GM21367 (cell line): ENCODE results near the gene TRUB1.
A peak's percentile ranks its signal among the peaks of the same experiment; 100 is the strongest.
"Not testable (repeated sequence)": the region's sequence is repeated elsewhere in the genome, so short reads cannot be mapped to it uniquely, and the experiment has no call there.

ENCODE experiments used
- ATAC-seq: cut with Tn5 transposase; IDR thresholded peaks from one replicate; pipeline ENCODE4 v1.9.1; 2021; ENCODE audit not compliant: unreplicated experiment

Gene TRUB1

GRCh38 chr10:114923551-114923950 is 14.4 kb upstream of the TRUB1 start:
- ATAC-seq = no peak

DNA sequence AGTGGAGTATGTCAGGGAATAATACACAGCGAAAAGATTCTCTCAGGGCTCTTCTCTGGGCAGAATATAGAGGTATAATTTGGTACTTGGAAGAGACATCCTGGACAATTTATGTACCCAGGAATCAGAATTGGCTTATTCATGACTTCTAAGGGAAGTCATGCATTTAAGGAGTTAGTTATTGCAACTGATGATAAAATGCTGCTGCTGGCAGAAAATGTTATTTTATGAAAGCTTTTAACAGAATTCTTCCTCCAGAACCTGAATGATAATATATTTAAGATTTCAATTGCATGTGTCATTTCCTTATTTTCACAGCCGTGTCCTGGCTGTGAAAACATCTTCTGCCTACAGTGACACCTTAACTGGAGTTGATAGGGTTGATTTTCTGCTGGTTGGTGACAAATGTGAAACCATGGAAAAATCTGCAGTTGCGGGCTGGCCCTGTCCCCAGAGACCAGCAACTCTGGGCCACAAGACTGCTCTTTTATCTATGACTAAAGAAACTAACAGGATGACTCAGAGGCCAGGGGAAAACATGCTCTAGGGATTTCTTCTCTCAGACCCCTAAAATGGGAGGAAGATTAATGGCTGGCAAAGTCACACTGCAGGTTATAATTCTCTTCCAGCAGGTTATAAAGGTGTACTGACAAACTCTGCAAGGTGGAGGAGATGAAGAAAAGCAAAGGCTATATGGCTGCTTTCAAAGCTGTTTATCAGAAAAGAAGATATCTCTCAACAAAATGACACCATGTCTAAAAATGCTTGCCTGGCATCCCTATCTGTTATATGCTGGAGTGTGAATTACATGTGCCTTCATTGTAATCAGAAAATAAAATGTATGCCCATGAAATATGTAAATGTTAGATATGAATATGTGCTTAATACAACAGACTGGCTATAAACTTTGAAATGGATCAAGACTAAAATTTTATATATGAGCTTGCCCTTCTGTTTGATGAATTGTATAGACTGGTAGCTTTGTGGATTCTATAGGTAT is 12.1 kb upstream of the TRUB1 start:
- peak; percentile 90 for ATAC-seq

- no peak for ATAC-seq
These were observed 9.2 kb upstream of the TRUB1 start for GRCh38 chr10:114928818-114929217.

DNA sequence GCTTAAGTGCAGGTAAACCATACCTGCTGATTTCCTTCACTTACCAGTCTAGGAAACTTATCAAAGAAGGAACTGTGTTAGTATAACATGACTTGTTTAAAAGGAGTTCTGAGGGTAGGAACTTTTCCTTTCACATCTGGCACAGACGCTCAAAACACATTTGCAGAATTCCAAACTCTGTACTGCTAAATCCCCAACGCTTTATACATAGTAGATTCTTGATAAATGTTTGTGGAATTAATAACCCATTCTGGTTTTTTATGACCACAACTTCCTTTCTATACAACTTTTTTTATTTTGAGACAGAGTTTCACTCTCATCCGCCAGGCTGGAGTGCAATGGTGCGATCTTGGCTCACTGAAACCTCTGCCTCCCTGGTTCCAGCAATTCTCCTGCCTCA is 7.7 kb upstream of the TRUB1 start:
- ATAC-seq = no peak

DNA sequence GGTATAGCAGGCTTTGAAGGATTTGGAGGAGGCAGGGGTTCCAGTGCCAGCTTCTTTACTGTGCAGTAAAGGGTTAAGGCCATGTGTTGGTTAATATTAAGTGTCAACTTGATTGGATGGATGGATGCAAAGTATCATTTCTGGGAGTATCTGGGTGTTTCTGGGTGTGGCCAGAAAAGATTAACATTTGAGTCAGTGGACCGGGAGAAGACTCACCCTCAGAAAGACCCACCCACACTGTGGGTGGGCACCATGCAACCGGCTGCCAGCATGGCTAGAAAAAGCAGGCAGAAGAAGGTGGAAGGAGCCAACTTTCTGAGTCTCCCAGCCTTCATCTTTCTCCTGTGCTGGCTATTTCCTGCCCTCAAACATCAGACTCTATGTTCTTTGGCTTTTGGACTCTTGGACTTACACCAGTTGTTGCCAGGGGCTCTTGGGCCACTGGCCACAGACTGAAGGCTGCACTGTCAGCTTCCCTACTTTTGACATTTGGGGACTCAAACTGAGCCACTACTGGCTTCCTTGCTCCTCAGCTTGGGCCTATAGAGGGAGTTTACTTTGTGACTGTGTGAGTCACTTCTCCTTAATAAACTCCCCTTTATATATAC is 6.8 kb upstream of the TRUB1 start:
- ATAC-seq = no peak

DNA sequence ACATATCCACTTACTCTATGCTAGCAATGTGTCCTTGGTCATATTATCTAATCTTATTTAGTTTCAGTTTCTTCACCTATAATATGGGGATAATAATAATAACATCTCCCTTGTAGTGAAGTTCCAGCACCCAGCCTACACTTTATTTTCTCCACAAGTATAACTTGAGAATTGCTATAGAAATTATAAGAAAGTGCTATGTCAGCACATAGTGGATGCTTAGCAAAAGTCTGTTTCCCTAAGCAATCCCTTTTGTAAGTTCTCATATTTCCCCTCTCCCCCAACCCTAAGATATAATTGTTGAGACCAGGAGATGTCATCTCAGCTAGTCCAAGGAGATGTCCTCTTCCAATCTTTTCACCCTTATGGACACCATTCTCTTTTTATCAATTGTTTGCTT is 5.8 kb upstream of the TRUB1 start:
- no peak for ATAC-seq

DNA sequence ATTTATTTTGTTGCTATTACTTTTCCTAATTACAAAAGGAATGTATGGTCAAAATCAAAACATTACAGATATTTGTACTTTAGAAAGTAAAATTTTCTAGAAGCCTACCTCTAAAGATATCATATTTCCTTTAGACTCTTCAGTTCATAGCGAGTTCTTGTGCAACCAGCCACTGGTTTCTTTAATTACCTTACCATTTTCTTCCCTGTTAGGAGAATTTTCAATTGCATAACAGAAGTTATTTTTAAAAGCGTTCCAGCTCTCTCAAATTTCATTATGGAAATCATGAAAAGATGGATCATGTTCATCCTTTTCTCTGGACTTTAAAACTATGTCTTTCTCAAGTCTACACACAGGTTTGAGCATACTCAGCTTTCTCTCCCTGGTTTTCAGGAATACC is 5.0 kb upstream of the TRUB1 start:
- no peak for ATAC-seq

- no peak for ATAC-seq
These were observed 4.4 kb upstream of the TRUB1 start for GRCh38 chr10:114933588-114933987.

DNA sequence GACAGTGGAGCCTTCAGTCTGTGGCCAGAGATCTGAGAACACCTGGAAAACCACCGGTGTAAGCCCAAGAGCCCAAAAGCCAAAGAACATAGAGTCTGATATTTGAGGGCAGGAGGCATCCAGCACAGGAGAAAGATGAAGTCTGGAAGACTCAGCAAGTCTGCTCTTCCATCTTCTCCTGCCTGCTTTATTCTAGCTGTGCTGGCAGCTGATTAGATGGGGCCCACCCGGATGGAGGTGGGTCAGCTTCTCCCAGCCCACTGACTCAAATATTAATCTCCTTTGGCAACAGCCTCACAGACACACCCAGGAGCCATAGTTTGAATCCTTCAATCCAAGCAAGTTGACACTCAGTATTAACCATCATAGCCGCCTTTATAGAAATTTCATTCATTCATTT is 4.0 kb upstream of the TRUB1 start:
- ATAC-seq = not testable (repeated sequence)

DNA sequence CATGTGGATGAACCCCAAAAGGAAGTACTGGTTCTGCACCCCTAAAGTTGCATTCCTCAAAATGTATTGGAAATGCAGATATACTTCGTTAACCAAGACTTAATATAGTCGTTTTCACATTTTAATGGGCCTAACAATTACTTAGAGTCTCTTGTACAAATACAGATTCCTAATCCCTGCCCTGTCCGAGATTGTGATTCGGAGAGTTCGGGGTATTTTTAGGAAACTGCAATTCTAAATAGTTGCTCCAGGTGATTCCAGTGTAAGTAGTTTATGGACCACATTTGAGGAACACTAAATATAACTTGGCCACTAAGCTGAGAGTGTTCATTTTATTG is 830 bp downstream of the TRUB1 start:
- ATAC-seq = no peak

DNA sequence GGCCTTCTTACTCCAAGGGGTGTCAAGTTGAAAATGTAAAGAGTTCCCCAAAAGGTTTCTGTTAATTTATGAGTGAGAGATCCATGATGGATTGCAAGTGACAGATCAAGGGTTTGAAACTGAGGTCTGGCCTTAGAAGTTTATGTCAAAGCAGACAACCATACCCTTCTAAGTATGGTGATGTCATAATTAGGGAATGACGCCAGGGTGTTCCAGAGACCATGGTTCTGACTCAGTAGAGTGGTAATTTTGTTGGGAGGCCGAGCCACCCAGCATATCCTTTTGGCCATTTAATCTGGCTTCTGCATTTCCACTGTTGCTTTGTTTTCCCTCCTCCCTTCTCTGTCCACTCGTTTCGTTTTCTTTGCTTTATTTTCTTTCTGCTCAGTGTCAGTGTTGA is 2.7 kb downstream of the TRUB1 start:
- ATAC-seq = no peak

DNA sequence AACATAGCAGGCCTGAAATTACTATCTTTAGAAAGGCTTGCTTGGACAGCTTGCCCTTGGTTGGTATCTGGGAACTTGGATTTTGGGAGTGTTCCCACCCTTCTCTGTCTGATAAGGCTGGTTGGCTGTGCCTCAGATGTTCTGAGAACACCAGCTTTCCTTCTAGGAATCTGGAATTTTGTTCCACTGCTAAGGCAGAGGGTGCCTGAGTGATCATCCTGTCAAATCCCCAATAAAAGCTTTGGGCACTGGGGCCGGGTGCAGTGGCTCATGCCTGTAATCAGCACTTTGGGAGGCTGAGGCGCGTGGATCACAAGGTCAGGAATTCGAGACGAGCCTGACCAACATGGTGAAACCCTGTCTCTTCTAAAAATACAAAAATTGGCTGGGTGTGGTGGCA is 5.0 kb downstream of the TRUB1 start:
- ATAC-seq = no peak

DNA sequence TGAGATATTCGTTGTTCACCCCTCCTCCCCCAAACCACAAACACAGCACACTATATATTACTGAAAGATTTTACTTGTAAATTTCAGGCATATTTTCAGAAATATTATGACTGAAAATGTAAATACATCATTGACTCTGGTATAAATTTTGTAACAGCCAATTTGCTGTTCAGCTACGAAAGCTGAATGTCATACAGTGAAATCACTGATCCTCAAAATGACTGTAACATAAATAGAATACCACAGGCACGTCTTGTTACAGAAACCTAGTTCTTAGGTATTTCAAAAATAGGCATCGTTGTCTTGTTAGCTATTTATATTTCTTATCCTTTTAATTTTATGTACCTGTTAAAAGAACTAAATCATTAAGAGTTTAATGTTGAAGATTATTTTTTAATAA is 15.1 kb downstream of the TRUB1 start:
- ATAC-seq = peak; percentile 49

- no peak for ATAC-seq
These were observed 18.0 kb downstream of the TRUB1 start for GRCh38 chr10:114955984-114956383.

GRCh38 chr10:114956466-114956865 is 18.5 kb downstream of the TRUB1 start:
- no peak for ATAC-seq

- no peak for ATAC-seq
These were observed 19.1 kb downstream of the TRUB1 start for GRCh38 chr10:114957122-114957521.

DNA sequence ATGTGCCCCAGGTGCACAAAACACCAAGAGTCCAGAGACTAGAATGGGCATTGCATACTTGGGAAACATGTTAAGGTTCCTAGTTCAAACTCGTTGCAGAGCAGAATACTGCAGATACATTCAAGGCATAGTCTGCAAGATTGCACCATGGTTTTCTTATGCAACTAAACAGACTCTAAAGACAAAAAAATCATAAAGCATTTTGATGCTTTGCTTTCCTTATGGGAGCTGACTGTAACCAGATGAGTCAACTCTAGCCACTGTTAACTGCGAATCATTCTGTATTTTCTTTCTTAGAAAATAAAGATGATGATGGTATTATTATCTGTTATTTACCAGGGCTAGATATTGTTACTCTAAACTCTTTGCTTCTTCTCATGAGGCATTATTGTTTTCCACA is 19.7 kb downstream of the TRUB1 start:
- no peak for ATAC-seq

DNA sequence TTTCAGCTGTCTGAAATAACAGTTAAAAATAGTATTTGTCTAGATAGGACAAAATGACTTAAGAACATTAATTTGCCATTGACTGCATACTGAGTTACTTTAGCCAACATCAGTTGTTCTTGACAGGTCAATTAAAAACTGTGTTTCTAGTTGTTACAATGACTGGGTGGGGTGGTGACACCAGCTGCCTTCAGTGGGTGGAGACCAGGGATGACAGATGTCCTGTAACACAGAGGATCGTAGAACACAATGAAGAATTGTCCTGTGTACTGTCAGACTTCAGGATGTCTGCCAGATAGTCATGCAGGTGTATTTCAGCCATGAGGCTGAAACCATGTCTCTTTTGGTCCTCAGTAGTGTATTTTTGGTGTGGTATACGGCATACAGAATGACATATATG is 24.4 kb downstream of the TRUB1 start:
- ATAC-seq = no peak

- no peak for ATAC-seq
These were observed 25.9 kb downstream of the TRUB1 start for GRCh38 chr10:114963908-114964307.

DNA sequence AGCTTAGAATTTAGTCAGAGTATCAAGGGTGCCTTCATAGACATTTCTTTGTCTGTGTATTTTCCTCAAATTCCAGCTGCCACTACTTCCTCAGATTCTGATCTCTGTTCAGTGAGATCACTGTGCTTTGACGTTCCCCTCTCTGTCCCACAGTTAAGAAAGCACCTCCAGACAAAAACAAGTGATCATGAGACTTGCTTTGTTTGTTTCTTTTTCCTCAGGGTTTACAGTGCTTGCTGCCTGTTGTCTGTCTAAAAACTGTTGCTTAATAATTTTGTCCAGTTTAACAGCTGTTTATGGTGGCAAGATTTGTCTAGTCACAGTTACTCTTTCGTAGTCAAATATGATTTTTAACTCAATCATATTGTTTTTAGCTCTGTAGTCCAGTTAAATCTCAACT is 29.1 kb downstream of the TRUB1 start:
- no peak for ATAC-seq

GRCh38 chr10:114970515-114970914 is 32.5 kb downstream of the TRUB1 start:
- no peak for ATAC-seq

- ATAC-seq = no peak
These were observed 35.3 kb downstream of the TRUB1 start for GRCh38 chr10:114973306-114973705.

GRCh38 chr10:114973997-114974396 is 36.0 kb downstream of the TRUB1 start:
- no peak for ATAC-seq
